Spleen (tissue), 11 donors: ENCODE measurements around the gene TSPO. TPM values are rescaled to one million over a fixed set of nuclear protein-coding genes. Genes with fewer than 3 reads are reported as not detected.

ENCODE experiments used
- DNase-seq: peaks from one replicate; pipeline ENCODE4 v3.0.0-alpha.2; 2020
- H3K27ac ChIP-seq, 8 donors: fragments of 200-600 bp; sonication (generic) in 7 of 8; 1 replicate in 4 of 8; 2 replicates in 4 of 8; pipeline versions ENCODE4 v1.5.0 to v1.8.0; 2016 to 2021; ENCODE audit warnings: inconsistent platforms in 4 of 8, mild to moderate bottlenecking in 4 of 8, moderate library complexity in 1 of 8
- H3K27me3 ChIP-seq, 7 donors: fragments of 200-600 bp; sonication (generic) in 6 of 7; replicated peaks in 1 of 7; 1 replicate in 4 of 7; 2 replicates in 3 of 7; pipeline versions ENCODE4 v1.5.0 to v1.8.0; 2016 to 2021; ENCODE audit warnings: inconsistent platforms in 3 of 7, mild to moderate bottlenecking in 1 of 7
- H3K36me3 ChIP-seq, 6 donors: fragments of 200-600 bp; sonication (generic) in 5 of 6; 1 replicate in 4 of 6; 2 replicates in 2 of 6; pipeline versions ENCODE4 v1.5.0 to v1.8.0; 2016 to 2021; ENCODE audit warnings: inconsistent platforms in 2 of 6
- H3K4me1 ChIP-seq, 6 donors: fragments of 200-600 bp; sonication (generic) in 5 of 6; 1 replicate in 3 of 6; 2 replicates in 3 of 6; pipeline versions ENCODE4 v1.5.0 to v1.8.0; 2016 to 2021; ENCODE audit warnings: inconsistent platforms in 3 of 6
- H3K4me3 ChIP-seq, 8 donors: fragments of 200-600 bp; sonication (generic) in 7 of 8; 1 replicate in 4 of 8; 2 replicates in 4 of 8; pipeline versions ENCODE4 v1.5.0 to v1.8.0; 2016 to 2021; ENCODE audit warnings: inconsistent platforms in 4 of 8, mild to moderate bottlenecking in 4 of 8, moderate library complexity in 2 of 8
- H3K9me3 ChIP-seq, 8 donors: fragments of 200-600 bp; sonication (generic) in 7 of 8; 1 replicate in 4 of 8; 2 replicates in 4 of 8; pipeline versions ENCODE4 v1.5.0 to v1.8.0; 2016 to 2021; ENCODE audit warnings: inconsistent platforms in 4 of 8
- CTCF ChIP-seq, 11 experiments: fragments of 200-600 bp in 7 of 11; fragments of 450-650 bp in 4 of 11; sonication (generic) in 4 of 11; IDR thresholded peaks in 8 of 11; conservative IDR thresholded peaks in 3 of 11; 1 replicate in 7 of 11; 2 replicates in 4 of 11; pipeline versions ENCODE4 v1.4.0 to v1.8.0; 2016 to 2021; ENCODE audit warnings: antibody characterized with exemption in 11 of 11, inconsistent platforms in 4 of 11, mild to moderate bottlenecking in 1 of 11
- POLR2A ChIP-seq, 3 donors: fragments of 450-650 bp; IDR thresholded peaks; one replicate each; pipeline ENCODE4 v1.5.1; 2017; ENCODE audit warnings: antibody characterized with exemption in 3 of 3, mild to moderate bottlenecking in 1 of 3
- POLR2AphosphoS5 ChIP-seq, 3 donors: sonication (generic); formaldehyde crosslinking; IDR thresholded peaks; one replicate each; pipeline ENCODE4 v1.5.1; 2017; ENCODE audit warnings: antibody characterized with exemption in 3 of 3
- WGBS, 5 donors: extraction: QIAGEN DNeasy Blood & Tissue Kit in 3 of 5; methylation state at CpG; one replicate each; pipeline versions ENCODE4 v1.1.5 to v1.1.7; 2013 to 2018; 5-methylcytosine and 5-hydroxymethylcytosine counted together
- intact Hi-C: fragments of 100-400 bp; cut with DNase I; formaldehyde crosslinking; loops from one replicate; pipeline ENCODE4 v1.15.0; 2023; ENCODE audit warnings: low total_unique reads
- polyA plus RNA-seq, 3 donors: library from polyadenylated mRNA; stranded (reverse); fragments of 200-250 nt; gene quantifications; one replicate each; pipeline ENCODE4 v1.2.1, GENCODE V29; 2013
- total RNA-seq, 7 donors: library from RNA; depleted of rRNA in 3 of 7; stranded (reverse); fragments of >200 nt in 3 of 7; fragmentation: NEBNext Ultra II Directional in 4 of 7; extraction: Animal tissue kit (Norgen Biotek cat#: 25700) in 4 of 7; gene quantifications; one replicate each; pipeline versions ENCODE4 v1.1.0 to v1.2.1, GENCODE V29; 2016 to 2021
- donor health status: healthy with polysubstance abuse.
- donor health status: DM: no; HTN: no; CAD: no; lungs with moderate emphysema.
- donor health status: DM: no; HTN: no; CAD: no.
- donor health status: Bipolar disorder and iron deficiency.
- donor health status: healthy.
- donor health status: DM: no; HTN: no; CAD: no.
- donor health status: DM: yes; HTN: yes; CAD: no.

TSPO gene
- total and polyA plus RNA-seq, 10 donors, result 90.1 to 596 (median 152) TPM

GRCh38 chr22:43182118-43182517 is 30.8 kb downstream of the TSPO start:
- H3K36me3 ChIP-seq, result peaks cover 0 to 55% (median 23%) of the 10 kb centered on the region in 6 donors
- intact Hi-C loops, result no loop called here
- peaks cover 9 to 41% (median 32%) of the 10 kb centered on the region in 6 donors for H3K4me1 ChIP-seq
- H3K27ac ChIP-seq, result no peak overlapping the region
- H3K9me3 ChIP-seq, result no peaks in the 10 kb centered on the region
- no peaks in the 10 kb centered on the region for H3K27me3 ChIP-seq
- TF ChIP-seq POLR2A (IDR thresholded peaks at IDR 0.05), result no peak
- no peak for TF ChIP-seq CTCF (IDR thresholded peaks at IDR 0.05 in 8 of 11, conservative IDR thresholded peaks at IDR 0.05 in 3 of 11)
- no peak for TF ChIP-seq POLR2AphosphoS5 (IDR thresholded peaks at IDR 0.05)
- no peak overlapping the region for H3K4me3 ChIP-seq
- 94 to 99% (median 96%) methylated on average over 8 to 10 of the region's 10 CpGs for WGBS, 5 donors
- no peak for DNase-seq

DNA sequence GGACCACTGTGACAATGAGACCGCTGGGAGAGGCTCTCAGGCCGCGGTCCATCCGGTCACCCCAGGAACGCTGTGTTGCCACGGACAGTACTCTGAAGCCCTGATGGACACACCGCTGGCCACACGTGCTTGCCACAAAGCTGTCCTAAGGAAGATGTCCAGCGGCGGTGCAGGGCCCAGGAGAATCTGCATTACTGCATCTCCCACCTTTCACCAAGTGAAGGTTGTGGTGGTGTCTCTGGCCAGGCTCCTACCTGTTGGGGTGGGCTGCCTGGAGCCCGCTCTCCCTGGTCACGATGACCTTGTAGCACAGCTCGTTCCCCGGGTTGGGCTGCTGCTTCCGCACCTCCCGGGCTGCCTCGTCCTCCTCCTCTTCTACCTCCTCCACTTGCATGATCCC is 31.4 kb downstream of the TSPO start:
- Histone ChIP-seq H3K4me3 (no peak overlapping the region), H3K27me3 (no peaks in the 10 kb centered on the region), H3K4me1 (peaks cover 9 to 43% (median 33%) of the 10 kb centered on the region in 6 donors), H3K27ac (peak overlapping the region in 2 of 8 donors; percentile 28 to 31), H3K9me3 (no peaks in the 10 kb centered on the region), H3K36me3 (peaks cover 0 to 49% (median 21%) of the 10 kb centered on the region in 6 donors)
- intact Hi-C loops, result no loop called here
- no peak for DNase-seq
- TF ChIP-seq POLR2A (IDR thresholded peaks at IDR 0.05), result no peak
- WGBS, 5 donors, result 92 to 97% (median 93%) methylated on average over 14 to 17 of the region's 17 CpGs

- 61 to 71% (median 67%) methylated on average over 12 of the region's 12 CpGs for WGBS, 5 donors
- H3K27me3 ChIP-seq, result no peaks in the 10 kb centered on the region
- no peaks in the 10 kb centered on the region for H3K9me3 ChIP-seq
- no peak overlapping the region for H3K4me3 ChIP-seq
- intact Hi-C loops, result no loop called here
- DNase-seq, result no peak
- H3K36me3 ChIP-seq, result peaks cover 0 to 41% (median 19%) of the 10 kb centered on the region in 6 donors
- TF ChIP-seq POLR2AphosphoS5 (IDR thresholded peaks at IDR 0.05), result peak in 2 of 3 donors; percentile 39 to 43
- TF ChIP-seq POLR2A (IDR thresholded peaks at IDR 0.05), result no peak
- TF ChIP-seq CTCF (IDR thresholded peaks at IDR 0.05 in 8 of 11, conservative IDR thresholded peaks at IDR 0.05 in 3 of 11), result no peak
- peaks cover 11 to 49% (median 39%) of the 10 kb centered on the region in 6 donors for H3K4me1 ChIP-seq
- peak overlapping the region in 4 of 8 donors; percentile 28 to 55 (median 30) for H3K27ac ChIP-seq
Measured at GRCh38 chr22:43183496-43184277, 32.3 kb downstream of the TSPO start.

DNA sequence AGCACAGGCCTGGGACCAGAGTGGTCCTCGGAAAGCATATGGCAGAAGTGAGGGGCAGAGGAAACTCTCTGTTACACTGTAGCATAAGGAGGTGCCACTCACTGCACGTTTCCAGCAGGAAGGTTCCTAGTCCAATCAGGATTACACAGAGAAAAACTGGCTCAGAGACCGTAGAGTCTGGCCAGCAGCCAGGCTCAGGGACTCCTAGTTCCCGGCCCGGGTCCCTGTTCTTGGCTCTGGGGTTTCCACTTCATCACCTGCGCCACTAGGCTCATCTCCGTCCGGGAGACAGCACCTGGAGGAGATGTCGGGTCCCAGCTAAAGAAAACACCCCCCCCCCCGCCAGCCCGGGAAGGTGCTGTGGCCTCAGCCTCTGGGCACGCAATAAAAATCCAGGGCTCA is 34.5 kb downstream of the TSPO start:
- H3K27ac ChIP-seq, result peak overlapping the region in 2 of 8 donors; percentile 85 to 90

More for the DNA sequence above, 34.5 kb downstream of the TSPO start:
- H3K36me3 ChIP-seq, result peaks cover 0 to 20% (median under 1%) of the 10 kb centered on the region in 6 donors
- peaks cover 11 to 49% (median 39%) of the 10 kb centered on the region in 6 donors for H3K4me1 ChIP-seq
- WGBS, 5 donors, result 31 to 57% (median 38%) methylated on average over 8 to 12 of the region's 12 CpGs
- no peak for TF ChIP-seq POLR2AphosphoS5 (IDR thresholded peaks at IDR 0.05)
- TF ChIP-seq POLR2A (IDR thresholded peaks at IDR 0.05), result no peak
- no peak for TF ChIP-seq CTCF (IDR thresholded peaks at IDR 0.05 in 8 of 11, conservative IDR thresholded peaks at IDR 0.05 in 3 of 11)
- no peak for DNase-seq
- intact Hi-C loops, result no loop called here
- no peaks in the 10 kb centered on the region for H3K9me3 ChIP-seq
- no peaks in the 10 kb centered on the region for H3K27me3 ChIP-seq
- peak overlapping the region in 7 of 8 donors; percentile 67 to 95 (median 82) for H3K4me3 ChIP-seq
